ENCODE results near the gene ARHGAP12.

DNA sequence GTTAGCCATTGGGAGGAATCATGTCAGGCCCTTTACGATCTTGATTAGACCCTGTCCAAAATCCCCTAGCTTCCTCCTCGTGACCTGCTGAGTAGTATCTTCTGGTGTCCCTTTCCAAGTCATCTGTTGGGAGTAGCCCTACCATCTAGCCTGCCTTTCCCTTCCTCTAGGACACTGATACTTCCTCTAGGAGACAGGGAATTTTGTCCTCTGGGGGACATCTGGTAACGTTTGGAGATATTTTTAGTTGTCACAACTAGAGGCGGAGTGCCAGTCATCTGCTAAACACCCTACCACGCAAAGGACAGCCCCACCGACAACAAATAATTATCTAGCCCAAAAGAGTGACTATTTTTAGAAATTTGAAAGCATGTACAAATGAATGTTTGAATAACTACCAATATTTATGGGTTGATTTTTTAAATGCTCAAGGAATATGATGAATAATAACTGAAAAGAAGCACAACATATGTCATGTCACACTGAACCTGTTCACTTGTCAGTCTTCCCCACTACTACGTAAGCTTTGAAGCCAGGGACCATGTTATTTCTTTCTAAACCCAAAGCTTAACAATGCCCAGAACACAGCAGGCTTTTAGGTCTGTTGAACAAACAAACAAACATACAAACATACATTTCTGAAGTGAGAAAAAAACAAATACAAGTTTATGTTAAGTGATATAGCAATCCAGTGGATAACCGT, 105.9 kb downstream of the ARHGAP12 start:
- TF ChIP-seq, protein P1, sequence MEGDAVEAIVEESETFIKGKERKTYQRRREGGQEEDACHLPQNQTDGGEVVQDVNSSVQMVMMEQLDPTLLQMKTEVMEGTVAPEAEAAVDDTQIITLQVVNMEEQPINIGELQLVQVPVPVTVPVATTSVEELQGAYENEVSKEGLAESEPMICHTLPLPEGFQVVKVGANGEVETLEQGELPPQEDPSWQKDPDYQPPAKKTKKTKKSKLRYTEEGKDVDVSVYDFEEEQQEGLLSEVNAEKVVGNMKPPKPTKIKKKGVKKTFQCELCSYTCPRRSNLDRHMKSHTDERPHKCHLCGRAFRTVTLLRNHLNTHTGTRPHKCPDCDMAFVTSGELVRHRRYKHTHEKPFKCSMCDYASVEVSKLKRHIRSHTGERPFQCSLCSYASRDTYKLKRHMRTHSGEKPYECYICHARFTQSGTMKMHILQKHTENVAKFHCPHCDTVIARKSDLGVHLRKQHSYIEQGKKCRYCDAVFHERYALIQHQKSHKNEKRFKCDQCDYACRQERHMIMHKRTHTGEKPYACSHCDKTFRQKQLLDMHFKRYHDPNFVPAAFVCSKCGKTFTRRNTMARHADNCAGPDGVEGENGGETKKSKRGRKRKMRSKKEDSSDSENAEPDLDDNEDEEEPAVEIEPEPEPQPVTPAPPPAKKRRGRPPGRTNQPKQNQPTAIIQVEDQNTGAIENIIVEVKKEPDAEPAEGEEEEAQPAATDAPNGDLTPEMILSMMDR (IDR thresholded peaks at IDR 0.05): no peak
- TF ChIP-seq POLR2AphosphoS5 (IDR thresholded peaks at IDR 0.05): no peak

Measured in prostate gland (tissue), 2 donors.